ENCODE measurements around the gene KLF7.

KLF7 gene

GRCh38 chr2:207101984-207102383 is 63.8 kb downstream of the KLF7 start:
- TF ChIP-seq PPARA (CRISPR knock-in tag; IDR thresholded peaks at IDR 0.05; ENCODE audit: borderline replicate concordance): no peak
- TF ChIP-seq ESRRG (CRISPR knock-in tag; IDR thresholded peaks at IDR 0.05): no peak
- no peak for TF ChIP-seq POU6F1 (CRISPR knock-in tag; IDR thresholded peaks at IDR 0.05; ENCODE audit: borderline replicate concordance, low read depth)

GRCh38 chr2:207097278-207097677 is 68.5 kb downstream of the KLF7 start:
- ATAC-seq: no peak
- TF ChIP-seq ZNF70 (CRISPR knock-in tag; IDR thresholded peaks at IDR 0.05) (no peak), PPARA (CRISPR knock-in tag; IDR thresholded peaks at IDR 0.05; ENCODE audit: borderline replicate concordance) (no peak), ZNF8 (CRISPR knock-in tag; IDR thresholded peaks at IDR 0.05) (no peak), ISL1 (CRISPR knock-in tag; IDR thresholded peaks at IDR 0.05) (no peak), CSDC2 (CRISPR knock-in tag; IDR thresholded peaks at IDR 0.05) (no peak), GLIS3 (CRISPR knock-in tag; IDR thresholded peaks at IDR 0.05) (no peak), CREB5 (CRISPR knock-in tag; IDR thresholded peaks at IDR 0.05; ENCODE audit: low read depth) (no peak), ZFP3 (CRISPR knock-in tag; IDR thresholded peaks at IDR 0.05) (no peak)

More at GRCh38 chr2:207101984-207102383, 63.8 kb downstream of the KLF7 start:
- no peak for ATAC-seq

GRCh38 chr2:207095963-207096362 is 69.8 kb downstream of the KLF7 start:
- ATAC-seq: no peak
- TF ChIP-seq TOX (CRISPR knock-in tag; IDR thresholded peaks at IDR 0.05; ENCODE audit: borderline replicate concordance) (no peak), ESRRG (CRISPR knock-in tag; IDR thresholded peaks at IDR 0.05) (no peak), ZFP30 (CRISPR knock-in tag; IDR thresholded peaks at IDR 0.05) (no peak), ARNTL (CRISPR knock-in tag; IDR thresholded peaks at IDR 0.05; ENCODE audit: borderline replicate concordance, low read depth) (no peak), TSHZ2 (CRISPR knock-in tag; IDR thresholded peaks at IDR 0.05) (no peak), ZNF565 (CRISPR knock-in tag; conservative IDR thresholded peaks at IDR 0.05; ENCODE audit: low read depth) (no peak)

- TF ChIP-seq TSHZ2 (CRISPR knock-in tag; IDR thresholded peaks at IDR 0.05) (no peak), RARB (CRISPR knock-in tag; IDR thresholded peaks at IDR 0.05) (no peak), ZNF565 (CRISPR knock-in tag; conservative IDR thresholded peaks at IDR 0.05; ENCODE audit: low read depth) (no peak), PATZ1 (CRISPR knock-in tag; IDR thresholded peaks at IDR 0.05; ENCODE audit: borderline replicate concordance) (no peak), OSR1 (CRISPR knock-in tag; IDR thresholded peaks at IDR 0.05) (no peak), ZC3H10 (CRISPR knock-in tag; IDR thresholded peaks at IDR 0.05) (no peak), ZNF8 (CRISPR knock-in tag; IDR thresholded peaks at IDR 0.05) (no peak), TCF4 (CRISPR knock-in tag; IDR thresholded peaks at IDR 0.05; ENCODE audit: borderline replicate concordance) (no peak), ZNF70 (CRISPR knock-in tag; IDR thresholded peaks at IDR 0.05) (no peak), ZFP30 (CRISPR knock-in tag; IDR thresholded peaks at IDR 0.05) (no peak), ESRRG (CRISPR knock-in tag; IDR thresholded peaks at IDR 0.05) (no peak), ZFP3 (CRISPR knock-in tag; IDR thresholded peaks at IDR 0.05) (no peak), ARNTL (CRISPR knock-in tag; IDR thresholded peaks at IDR 0.05; ENCODE audit: borderline replicate concordance, low read depth) (no peak), TOX (CRISPR knock-in tag; IDR thresholded peaks at IDR 0.05; ENCODE audit: borderline replicate concordance) (no peak), CSDC2 (CRISPR knock-in tag; IDR thresholded peaks at IDR 0.05) (no peak), PPARA (CRISPR knock-in tag; IDR thresholded peaks at IDR 0.05; ENCODE audit: borderline replicate concordance) (no peak), ISL1 (CRISPR knock-in tag; IDR thresholded peaks at IDR 0.05) (no peak), CSRNP3 (CRISPR knock-in tag; IDR thresholded peaks at IDR 0.05) (no peak), GLIS3 (CRISPR knock-in tag; IDR thresholded peaks at IDR 0.05) (no peak)
- no peak for ATAC-seq
These were observed 72.5 kb downstream of the KLF7 start for GRCh38 chr2:207093234-207093633.
